22Rv1 (cell line): ENCODE results near the gene KLK6.

Source experiments
- CTCF ChIP-seq: fragments of 450-650 bp; IDR thresholded peaks from 2 replicates; pipeline ENCODE4 v1.5.1; 2017; ENCODE audit warnings: mild to moderate bottlenecking
- ZFX ChIP-seq: fragments of 450-650 bp; IDR thresholded peaks from 2 replicates; pipeline ENCODE4 v1.6.1; 2017; ENCODE audit warnings: antibody characterized with exemption, borderline replicate concordance

DNA sequence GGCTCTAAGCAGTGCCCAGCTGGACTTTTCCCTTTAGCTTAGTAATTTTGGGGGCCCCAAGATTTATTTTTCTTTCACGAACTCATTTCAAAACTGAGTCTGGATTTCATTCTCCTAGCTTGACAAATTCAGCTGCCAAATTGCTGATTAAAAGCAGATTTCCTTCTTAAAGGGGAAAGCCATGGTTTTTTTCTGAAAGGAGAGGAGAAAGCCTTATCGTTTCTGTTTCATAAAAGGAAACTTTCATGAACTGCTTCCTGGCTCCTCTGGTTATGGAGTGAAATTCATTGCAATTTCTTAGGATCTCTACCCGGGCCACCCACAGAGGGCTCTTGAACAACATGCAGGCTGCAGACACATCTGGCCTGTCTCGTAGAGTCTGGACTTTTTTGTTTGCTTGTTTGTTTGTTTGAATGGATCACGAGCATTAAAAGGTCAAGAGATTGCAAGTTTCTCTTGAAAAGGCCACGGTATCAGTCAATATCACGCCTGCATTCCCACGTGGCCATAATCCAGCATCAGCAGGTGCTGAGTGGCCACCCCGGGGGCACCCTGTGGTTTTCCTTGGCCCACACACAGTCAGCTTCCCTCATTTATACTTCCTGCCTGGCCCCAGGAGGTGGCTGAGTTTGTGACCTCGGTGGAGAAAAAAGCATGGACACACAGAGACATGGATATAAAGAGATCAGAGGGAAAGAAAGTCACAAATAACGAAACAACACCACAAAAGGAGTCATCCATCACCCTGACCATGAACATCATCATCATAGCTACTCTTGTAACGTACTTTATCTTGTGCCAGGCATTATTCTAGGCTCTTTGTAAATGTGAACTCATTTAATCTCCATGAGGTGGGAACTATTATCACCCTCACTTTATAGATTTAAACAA is 47.7 kb downstream of the KLK6 start:
- TF ChIP-seq ZFX (no peak), CTCF (no peak)
